Mesendoderm (in vitro differentiated cells): ENCODE data around the gene ADORA2A.

Experiments used
- DNase-seq: peaks from one replicate; pipeline ENCODE4 v3.0.0; 2013
- H2AK5ac ChIP-seq: 2 replicates; pipeline ENCODE4 v1.6.1; 2013; ENCODE audit warnings: low read length, inconsistent platforms
- H2BK120ac ChIP-seq: 2 replicates; pipeline ENCODE4 v1.6.1; 2013; ENCODE audit warnings: low read depth, mild to moderate bottlenecking, low read length, moderate library complexity, mixed read lengths
- H2BK15ac ChIP-seq: replicated peaks from 2 replicates; pipeline ENCODE4 v1.6.1; 2013; ENCODE audit warnings: low read depth, mild to moderate bottlenecking, moderate library complexity
- H2BK5ac ChIP-seq: 2 replicates; pipeline ENCODE4 v1.6.1; 2013; ENCODE audit warnings: low read length, inconsistent platforms
- H3K18ac ChIP-seq: 2 replicates; pipeline ENCODE4 v1.6.1; 2013; ENCODE audit warnings: mild to moderate bottlenecking, low read length, mixed read lengths
- H3K23ac ChIP-seq: one replicate; pipeline ENCODE4 v1.6.1; 2013; ENCODE audit warnings: low read length
- H3K27ac ChIP-seq: 2 replicates; pipeline ENCODE4 v1.5.1; 2013; ENCODE audit warnings: low read depth, mild to moderate bottlenecking, inconsistent platforms, low read length, moderate library complexity
- H3K27me3 ChIP-seq: 2 replicates; pipeline ENCODE4 v1.6.1; 2013; ENCODE audit warnings: low read length, control low read depth, mild to moderate bottlenecking, inconsistent platforms; ENCODE audit not compliant: insufficient read depth, poor library complexity
- H3K36me3 ChIP-seq: 2 replicates; pipeline ENCODE4 v1.6.1; 2013; ENCODE audit warnings: low read length, inconsistent platforms; ENCODE audit not compliant: control insufficient read depth, insufficient read depth
- H3K4ac ChIP-seq: one replicate; pipeline ENCODE4 v1.6.1; 2013; ENCODE audit warnings: low read depth, mild to moderate bottlenecking, low read length, moderate library complexity
- H3K4me1 ChIP-seq: 2 replicates; pipeline ENCODE4 v1.6.1; 2013; ENCODE audit warnings: low read depth, low read length, inconsistent platforms; ENCODE audit not compliant: control insufficient read depth
- H3K4me2 ChIP-seq: 2 replicates; pipeline ENCODE4 v1.6.1; 2013; ENCODE audit warnings: low read length
- H3K4me3 ChIP-seq: 2 replicates; pipeline ENCODE4 v1.5.1; 2013; ENCODE audit warnings: mild to moderate bottlenecking, low read length
- H3K56ac ChIP-seq: one replicate; pipeline ENCODE4 v1.6.1; 2013; ENCODE audit warnings: low read length
- H3K79me1 ChIP-seq: 2 replicates; pipeline ENCODE4 v1.6.1; 2013; ENCODE audit warnings: low read length, inconsistent platforms
- H3K79me2 ChIP-seq: 2 replicates; pipeline ENCODE4 v1.6.1; 2013; ENCODE audit warnings: mild to moderate bottlenecking, low read length; ENCODE audit not compliant: control insufficient read depth, insufficient read depth
- H3K9ac ChIP-seq: 2 replicates; pipeline ENCODE4 v1.6.1; 2013; ENCODE audit warnings: low read length, inconsistent platforms
- H4K5ac ChIP-seq: one replicate; pipeline ENCODE4 v1.6.1; 2013; ENCODE audit warnings: low read length
- H4K8ac ChIP-seq: one replicate; pipeline ENCODE4 v1.6.1; 2013; ENCODE audit warnings: low read depth, mild to moderate bottlenecking, control low read depth, low read length, moderate library complexity
- WGBS: extraction: QIAGEN DNeasy Blood & Tissue Kit; methylation state at CpG from one replicate; pipeline ENCODE4 v1.1.7; 2013; ENCODE audit warnings: low lambda C conversion rate, missing lambda C conversion rate; ENCODE audit not compliant: insufficient coverage; ENCODE audit errors: extremely low coverage; 5-methylcytosine and 5-hydroxymethylcytosine counted together

Gene ADORA2A

GRCh38 chr22:24392218-24392931 is 35.0 kb upstream of the ADORA2A start:
- H3K18ac ChIP-seq: no peak overlapping the region
- DNase-seq: no peak
- H3K27ac ChIP-seq: no peak overlapping the region
- peaks cover 2% of the 10 kb centered on the region for H3K79me1 ChIP-seq
- no peak overlapping the region for H3K4ac ChIP-seq
- no peak overlapping the region for H3K4me2 ChIP-seq
- no peak overlapping the region for H4K5ac ChIP-seq
- H3K79me2 ChIP-seq: no peaks in the 10 kb centered on the region
- H3K56ac ChIP-seq: no peak overlapping the region
- no peak overlapping the region for H2AK5ac ChIP-seq
- H3K36me3 ChIP-seq: no peaks in the 10 kb centered on the region
- H3K4me1 ChIP-seq: no peaks in the 10 kb centered on the region
- H4K8ac ChIP-seq: no peak overlapping the region
- H3K9ac ChIP-seq: no peak overlapping the region
- H3K4me3 ChIP-seq: no peak overlapping the region
- H3K27me3 ChIP-seq: no peaks in the 10 kb centered on the region
- no peak overlapping the region for H2BK120ac ChIP-seq
- H2BK5ac ChIP-seq: no peak overlapping the region
- no peak overlapping the region for H2BK15ac ChIP-seq
- no peak overlapping the region for H3K23ac ChIP-seq
- no CpG with 5 or more reads among the region's 4 CpGs for WGBS

DNA sequence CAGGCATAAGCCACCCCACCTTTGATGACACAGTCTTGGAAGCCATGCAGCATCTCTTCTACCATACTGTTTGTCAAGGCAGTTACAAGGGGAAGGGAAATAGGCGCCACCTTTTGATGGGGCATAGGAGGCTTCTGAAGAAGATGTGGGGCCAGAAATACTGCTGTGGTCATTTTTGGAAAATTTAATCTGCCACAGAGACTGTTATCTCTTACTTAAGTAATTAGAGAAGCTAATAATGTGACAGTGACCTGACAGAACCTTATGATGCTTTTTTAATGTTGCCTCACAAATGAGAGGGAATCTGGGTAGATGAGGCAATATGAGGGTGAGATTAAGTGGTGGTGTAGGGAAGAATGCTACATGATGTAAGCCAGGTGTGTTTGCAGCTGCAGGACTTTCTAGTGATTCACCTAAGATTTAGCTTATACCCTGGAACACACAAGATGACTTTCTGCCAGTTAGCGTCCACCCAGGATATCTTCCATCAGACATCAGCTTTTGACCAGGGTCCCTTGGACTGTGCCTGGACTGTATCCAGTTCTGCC is 34.3 kb upstream of the ADORA2A start:
- no peak overlapping the region for H4K8ac ChIP-seq
- H3K56ac ChIP-seq: no peak overlapping the region
- no peak overlapping the region for H3K4me3 ChIP-seq
- no peak overlapping the region for H3K4ac ChIP-seq
- WGBS: no CpG with 5 or more reads among the region's 2 CpGs
- H3K23ac ChIP-seq: no peak overlapping the region
- no peak overlapping the region for H3K4me2 ChIP-seq
- DNase-seq: no peak
- H3K79me2 ChIP-seq: no peaks in the 10 kb centered on the region
- H3K4me1 ChIP-seq: no peaks in the 10 kb centered on the region
- no peak overlapping the region for H3K9ac ChIP-seq
- H3K27ac ChIP-seq: no peak overlapping the region
- no peak overlapping the region for H2BK120ac ChIP-seq
- no peak overlapping the region for H4K5ac ChIP-seq
- no peak overlapping the region for H2BK5ac ChIP-seq
- H2AK5ac ChIP-seq: no peak overlapping the region
- H2BK15ac ChIP-seq: no peak overlapping the region
- H3K18ac ChIP-seq: no peak overlapping the region
- peaks cover 2% of the 10 kb centered on the region for H3K79me1 ChIP-seq
- no peaks in the 10 kb centered on the region for H3K27me3 ChIP-seq
- no peaks in the 10 kb centered on the region for H3K36me3 ChIP-seq

- WGBS: no CpG with 5 or more reads among the region's 3 CpGs
- Histone ChIP-seq H3K4me3 (no peak overlapping the region), H2AK5ac (no peak overlapping the region)
Measured at GRCh38 chr22:24393848-24394247, 33.6 kb upstream of the ADORA2A start.

DNA sequence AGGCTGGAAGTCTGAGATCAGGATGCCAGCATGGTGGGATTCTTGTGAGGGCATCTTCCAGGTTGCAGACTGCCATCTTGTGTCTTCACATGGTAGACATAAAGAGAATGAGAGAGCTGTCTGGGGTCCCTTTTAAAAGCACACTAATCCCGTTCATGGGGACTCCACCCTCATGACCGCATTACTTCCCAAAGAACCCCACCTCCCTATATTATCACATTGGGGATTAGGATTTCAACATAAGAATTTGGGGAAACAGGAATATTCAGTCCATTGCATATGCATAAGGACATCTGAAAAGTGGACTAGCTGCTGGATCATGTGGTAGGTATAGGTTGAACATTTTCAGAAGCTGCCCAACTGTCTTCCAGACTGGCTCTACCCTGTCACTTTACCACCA is 33.1 kb upstream of the ADORA2A start:
- Histone ChIP-seq H3K18ac (no peak overlapping the region), H3K79me1 (peaks cover 2% of the 10 kb centered on the region), H2BK5ac (no peak overlapping the region), H4K5ac (no peak overlapping the region), H3K27ac (no peak overlapping the region), H3K4ac (no peak overlapping the region), H3K4me1 (no peaks in the 10 kb centered on the region), H3K56ac (no peak overlapping the region), H4K8ac (no peak overlapping the region), H2BK15ac (no peak overlapping the region), H3K79me2 (no peaks in the 10 kb centered on the region), H3K27me3 (no peaks in the 10 kb centered on the region), H3K4me2 (no peak overlapping the region), H2AK5ac (no peak overlapping the region), H3K23ac (no peak overlapping the region), H3K4me3 (no peak overlapping the region), H3K36me3 (no peaks in the 10 kb centered on the region), H2BK120ac (no peak overlapping the region), H3K9ac (no peak overlapping the region)
- WGBS: no CpG with 5 or more reads among the region's 2 CpGs
- no peak for DNase-seq

More at GRCh38 chr22:24393848-24394247, 33.6 kb upstream of the ADORA2A start:
- H3K18ac ChIP-seq: no peak overlapping the region
- no peak for DNase-seq
- H2BK5ac ChIP-seq: no peak overlapping the region
- no peak overlapping the region for H3K56ac ChIP-seq
- no peak overlapping the region for H3K4me2 ChIP-seq
- H3K36me3 ChIP-seq: no peaks in the 10 kb centered on the region
- no peak overlapping the region for H2BK15ac ChIP-seq
- H3K4ac ChIP-seq: no peak overlapping the region
- H3K23ac ChIP-seq: no peak overlapping the region
- H2BK120ac ChIP-seq: no peak overlapping the region
- no peaks in the 10 kb centered on the region for H3K4me1 ChIP-seq
- no peak overlapping the region for H3K27ac ChIP-seq
- no peaks in the 10 kb centered on the region for H3K27me3 ChIP-seq
- no peaks in the 10 kb centered on the region for H3K79me2 ChIP-seq
- no peak overlapping the region for H3K9ac ChIP-seq
- H4K5ac ChIP-seq: no peak overlapping the region
- H4K8ac ChIP-seq: no peak overlapping the region
- peaks cover 2% of the 10 kb centered on the region for H3K79me1 ChIP-seq

DNA sequence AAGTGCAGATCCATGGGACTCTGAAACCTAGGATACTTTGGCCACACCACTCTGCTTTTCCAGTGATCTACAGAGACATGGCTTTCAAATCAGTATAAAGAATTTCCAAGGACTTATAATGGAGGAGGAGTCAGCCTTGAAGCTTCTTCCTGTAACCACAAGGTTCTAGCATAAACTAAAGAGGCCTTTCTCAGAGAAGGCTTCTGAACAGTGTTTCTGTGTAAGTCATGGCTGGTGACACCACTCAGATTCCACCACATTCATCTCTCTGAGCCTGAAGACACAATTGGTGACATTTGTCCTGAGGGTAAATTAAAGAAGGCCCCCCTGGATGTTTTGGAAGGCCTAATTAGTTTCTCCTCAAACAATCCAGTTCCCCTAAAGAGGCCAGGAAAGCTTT is 29.0 kb upstream of the ADORA2A start:
- no peak overlapping the region for H3K23ac ChIP-seq
- H3K9ac ChIP-seq: no peak overlapping the region
- H4K5ac ChIP-seq: no peak overlapping the region
- H3K4me3 ChIP-seq: no peak overlapping the region
- H3K27ac ChIP-seq: no peak overlapping the region
- H2AK5ac ChIP-seq: no peak overlapping the region
- DNase-seq: no peak
- no peaks in the 10 kb centered on the region for H3K4me1 ChIP-seq
- no peaks in the 10 kb centered on the region for H3K79me2 ChIP-seq
- H2BK5ac ChIP-seq: no peak overlapping the region
- H4K8ac ChIP-seq: no peak overlapping the region
- H2BK15ac ChIP-seq: no peak overlapping the region
- no peak overlapping the region for H3K56ac ChIP-seq
- H3K4ac ChIP-seq: no peak overlapping the region
- no peaks in the 10 kb centered on the region for H3K36me3 ChIP-seq
- no peak overlapping the region for H3K18ac ChIP-seq
- no peaks in the 10 kb centered on the region for H3K27me3 ChIP-seq
- H3K4me2 ChIP-seq: no peak overlapping the region
- H3K79me1 ChIP-seq: no peaks in the 10 kb centered on the region
- no peak overlapping the region for H2BK120ac ChIP-seq
